ELF-1 (cell line): ENCODE results near the gene GRIN2A.

Source experiments
- DNase-seq: peaks from one replicate; pipeline ENCODE4 v3.0.0-alpha.2; 2016; ENCODE audit warnings: low read depth, low spot score

The GRIN2A gene

DNA sequence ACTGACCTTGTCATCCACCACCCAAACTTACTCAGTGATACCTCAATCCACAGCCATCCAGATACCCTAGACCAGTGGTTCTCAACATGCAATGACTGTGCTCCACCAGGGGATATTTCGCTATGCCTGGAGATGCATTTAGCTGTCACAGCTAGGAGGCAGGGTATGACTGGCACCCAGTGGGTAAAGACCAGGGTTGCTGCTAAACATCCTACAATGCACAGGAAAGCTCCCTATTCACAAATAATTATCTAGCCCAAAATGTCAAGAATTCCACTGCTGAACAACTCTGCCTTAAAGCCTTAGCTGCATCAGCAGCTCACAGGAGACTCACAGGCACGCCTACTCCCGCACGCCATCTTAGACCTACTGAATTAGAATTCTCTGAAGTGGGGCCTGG, 212.6 kb downstream of the GRIN2A start:
- no peak for DNase-seq

DNA sequence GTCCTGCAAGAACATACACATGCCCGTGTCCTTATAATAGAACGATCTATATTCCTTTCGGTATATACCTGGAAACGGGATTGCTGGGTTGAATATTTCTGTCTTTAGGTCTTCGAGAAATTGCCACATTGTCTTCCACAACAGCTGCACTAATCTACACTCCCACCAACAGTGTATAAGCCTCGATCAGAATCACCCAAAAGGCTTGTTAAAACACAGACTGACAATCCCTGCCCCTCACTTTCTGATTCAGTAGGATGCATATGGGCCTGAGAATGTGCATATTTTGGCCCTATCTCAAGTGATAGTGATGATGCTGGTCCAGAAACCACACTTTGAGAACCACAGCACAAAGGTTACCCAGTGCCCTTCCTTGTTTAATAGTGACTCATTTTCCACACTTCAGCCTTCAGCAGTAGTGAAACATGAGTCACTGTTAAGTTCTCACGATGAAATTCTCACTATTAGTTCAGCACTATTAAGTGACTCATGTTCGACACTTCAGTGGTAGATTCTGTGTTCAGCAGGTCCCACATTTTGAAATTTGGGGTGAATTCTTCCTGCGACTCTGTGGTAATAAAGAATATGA, 215.6 kb downstream of the GRIN2A start:
- no peak for DNase-seq

DNA sequence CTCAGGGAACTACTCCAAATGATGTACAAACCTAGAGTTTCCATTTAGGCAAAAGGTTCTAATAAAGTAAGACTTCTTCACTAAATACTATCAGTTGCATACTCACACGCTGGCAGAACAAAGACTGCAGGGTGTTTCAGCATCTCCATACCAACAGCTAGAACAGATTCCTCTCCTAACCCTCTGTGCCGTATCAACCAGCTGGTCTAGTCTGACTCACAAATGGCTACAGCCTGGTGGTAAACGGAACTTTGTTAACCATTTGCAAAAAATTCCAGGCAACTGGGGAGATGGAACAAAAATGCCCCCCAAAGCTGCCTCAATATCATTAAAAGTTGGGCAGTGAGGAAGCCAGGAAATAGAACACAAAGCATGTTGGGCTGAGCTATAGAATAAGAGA, 217.1 kb downstream of the GRIN2A start:
- DNase-seq, result no peak

DNA sequence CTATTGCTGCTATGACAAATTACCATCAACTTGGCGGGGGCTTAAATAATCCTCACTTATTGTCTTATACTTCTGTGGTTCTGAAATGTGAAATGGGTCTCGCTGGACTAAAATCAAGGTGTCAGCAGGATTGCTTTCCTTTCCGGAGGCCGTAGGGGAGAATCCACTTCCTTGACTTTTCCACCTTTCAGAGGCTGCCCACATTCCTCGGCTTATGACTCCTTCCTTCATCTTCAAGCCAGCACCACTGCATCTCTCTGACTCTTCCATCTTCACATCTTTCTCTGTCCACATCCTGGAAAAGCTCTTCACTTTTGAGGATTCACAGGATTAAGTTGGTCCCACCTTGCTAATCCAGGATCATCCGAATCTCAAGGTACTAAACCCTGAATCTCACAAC, 217.8 kb downstream of the GRIN2A start:
- no peak for DNase-seq

DNA sequence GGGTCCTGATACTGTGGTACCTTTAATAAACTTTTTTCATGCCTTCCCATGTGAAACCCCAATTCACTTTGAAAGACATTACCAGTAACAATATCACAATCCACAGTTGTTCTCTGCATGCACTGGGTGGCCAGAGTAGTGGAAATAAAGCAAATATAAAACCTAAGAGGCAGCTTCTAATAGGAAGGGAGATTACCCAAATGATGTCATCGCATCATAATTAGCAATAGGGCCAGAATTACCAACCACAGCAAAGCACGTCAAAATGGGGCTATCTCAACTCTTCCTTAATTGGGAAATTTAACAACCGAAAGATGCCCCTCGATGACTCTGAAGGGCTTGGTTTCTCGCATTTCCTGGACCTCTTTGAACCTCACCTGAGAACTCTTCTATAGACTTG, 224.8 kb downstream of the GRIN2A start:
- no peak for DNase-seq

DNA sequence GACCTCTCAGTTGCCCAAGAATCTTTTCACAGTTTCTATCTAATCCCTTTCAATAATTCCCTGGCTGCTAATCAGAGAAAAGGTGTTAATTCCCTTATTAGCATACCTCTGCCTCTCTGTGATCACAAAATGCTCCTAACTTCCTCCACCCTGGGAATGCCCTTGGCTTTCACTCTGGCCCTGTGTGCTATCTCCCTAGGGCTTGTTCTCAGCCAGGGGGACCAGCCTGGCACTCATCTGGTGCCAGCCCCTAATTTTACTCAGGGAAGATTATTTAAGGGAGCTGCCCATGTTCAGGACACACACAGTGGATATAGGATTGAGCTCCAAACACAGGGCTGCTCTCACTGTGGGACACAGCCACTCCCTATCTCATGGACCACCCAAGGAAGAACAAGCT, 225.2 kb downstream of the GRIN2A start:
- DNase-seq, result no peak

DNA sequence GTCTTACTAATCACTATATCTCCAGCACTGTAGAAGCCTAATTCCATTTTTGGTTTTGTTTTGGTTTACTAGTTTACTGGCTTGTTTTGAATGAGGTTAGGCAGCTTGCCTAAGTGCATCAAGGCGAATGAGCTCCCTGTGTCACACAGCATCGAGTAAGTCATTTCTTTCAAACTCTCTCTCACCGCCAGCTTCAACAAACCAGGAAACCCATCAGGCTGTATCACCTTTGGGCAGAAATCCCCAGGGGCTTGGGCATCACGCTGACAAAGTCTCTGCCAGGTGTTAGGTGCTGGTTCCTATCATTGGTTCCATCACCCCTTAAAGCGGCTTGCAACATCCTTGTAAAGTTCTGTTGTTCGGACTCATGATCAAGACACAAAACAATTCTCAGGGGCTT, 226.6 kb downstream of the GRIN2A start:
- DNase-seq, result no peak

DNA sequence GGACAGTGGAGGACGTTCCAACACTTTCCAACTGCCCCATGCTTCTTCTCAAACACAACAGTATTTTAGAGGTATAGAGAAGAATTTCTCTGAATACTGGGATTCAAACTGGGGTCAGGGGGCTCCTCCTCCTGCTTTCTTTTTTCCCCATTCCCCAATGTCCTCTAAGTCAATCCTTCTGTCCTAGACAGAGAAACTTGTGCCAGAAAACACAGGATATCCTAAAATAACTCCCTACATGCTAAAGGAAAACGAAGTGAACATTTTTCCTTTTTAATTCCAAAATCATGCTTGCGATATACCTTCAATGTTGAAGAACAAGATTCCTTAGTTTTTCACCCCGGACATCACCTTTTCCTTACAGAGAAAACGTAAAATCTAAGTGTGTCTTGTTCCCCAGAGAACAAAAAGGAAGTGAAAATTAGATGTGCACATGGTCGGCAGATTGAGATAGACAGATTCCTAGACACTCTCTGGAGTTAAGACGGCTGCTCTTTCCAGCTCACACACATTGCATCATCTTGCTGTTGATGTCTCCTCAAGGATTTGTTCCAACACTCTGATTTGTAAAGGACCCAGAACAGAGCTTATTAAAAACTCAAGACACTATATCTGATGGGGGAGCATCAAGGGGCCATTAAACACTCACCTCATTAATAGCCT, 228.2 kb downstream of the GRIN2A start:
- no peak for DNase-seq

DNA sequence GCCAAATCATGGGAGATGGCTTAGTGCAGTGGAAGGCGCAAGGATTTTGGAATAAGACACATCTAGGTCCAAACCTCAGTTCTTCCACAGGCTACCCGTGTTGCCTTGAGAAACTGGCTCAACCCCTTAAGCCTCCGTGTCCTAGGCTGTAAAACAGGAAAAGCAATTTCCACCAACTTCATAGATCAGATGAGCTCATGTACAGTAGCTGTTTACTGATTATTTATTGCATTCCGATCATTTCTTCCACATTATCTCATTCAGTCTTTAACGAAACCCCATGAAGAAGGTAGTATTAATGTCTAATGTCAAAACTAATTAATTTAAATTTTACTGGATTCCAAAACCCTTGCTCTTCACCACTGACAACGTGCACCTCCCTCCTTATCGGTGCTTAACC, 231.6 kb downstream of the GRIN2A start:
- DNase-seq, result no peak

DNA sequence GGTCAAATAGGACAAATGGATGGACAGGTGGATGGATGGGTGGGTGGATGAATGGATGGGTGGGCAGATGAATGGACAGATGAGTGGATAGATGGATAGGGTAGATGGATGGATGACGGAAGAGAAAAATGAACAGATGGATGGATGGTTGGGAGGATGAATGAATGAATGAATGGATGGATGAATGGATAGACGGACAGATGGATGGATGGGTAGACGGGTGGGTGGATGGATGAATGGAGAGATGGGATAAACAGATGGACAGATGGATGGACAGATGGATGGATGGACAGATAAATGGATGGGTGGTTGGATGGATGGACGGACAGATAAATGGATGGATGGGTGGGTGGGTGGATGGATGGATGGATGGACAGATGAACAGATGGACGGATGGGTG, 232.8 kb downstream of the GRIN2A start:
- DNase-seq, result no peak

DNA sequence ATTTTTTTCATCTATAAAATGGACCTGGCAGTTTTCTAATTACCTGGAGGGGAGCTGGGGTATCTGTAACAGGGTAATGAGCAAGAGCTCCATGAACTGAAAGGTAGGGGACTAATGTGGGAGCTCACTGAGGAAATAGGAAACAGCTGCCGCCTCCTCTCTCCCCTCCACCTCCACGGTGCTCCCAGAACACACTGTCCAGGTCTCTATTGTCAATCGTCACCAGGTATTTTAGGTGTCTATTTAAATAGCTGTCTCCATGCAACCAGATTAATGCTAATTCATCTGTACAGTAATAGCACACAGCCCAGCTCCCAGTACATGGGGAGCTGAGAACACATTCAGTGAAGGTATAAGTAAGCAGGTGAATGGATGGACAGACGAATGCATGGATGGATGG, 233.3 kb downstream of the GRIN2A start:
- DNase-seq, result no peak

DNA sequence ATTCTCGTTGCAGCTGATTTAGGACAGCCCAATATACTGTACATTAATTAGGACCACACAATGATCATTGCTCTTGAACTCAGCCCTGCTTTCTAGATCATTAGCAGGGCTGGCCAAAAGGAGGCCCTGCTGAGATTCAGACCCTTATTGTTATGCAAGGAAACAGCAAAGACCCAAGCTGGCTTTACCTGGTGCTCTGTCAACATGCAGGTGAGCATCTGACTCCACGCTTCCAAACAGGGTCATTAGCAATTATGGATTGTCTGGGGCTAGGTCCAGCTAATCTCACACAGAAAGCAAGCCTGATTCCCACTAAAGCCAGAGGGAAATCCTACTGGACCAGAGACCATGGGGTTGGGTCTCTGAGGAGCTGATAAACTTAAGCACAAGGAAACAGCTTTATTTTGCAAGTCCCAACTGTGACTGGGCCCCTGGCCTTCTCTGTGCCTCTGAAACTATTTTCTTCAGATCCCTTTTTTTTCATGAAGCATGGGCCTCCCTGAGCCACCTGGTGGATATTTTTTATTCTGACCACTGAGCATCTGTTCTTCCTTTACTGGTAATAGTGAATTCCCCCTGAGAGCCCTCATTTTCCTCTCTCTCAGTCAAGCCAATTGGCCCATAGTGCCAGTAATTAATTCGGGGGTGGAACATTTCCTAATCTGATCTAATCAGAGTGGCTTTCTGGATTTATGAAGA, 236.1 kb downstream of the GRIN2A start:
- DNase-seq, result no peak

DNA sequence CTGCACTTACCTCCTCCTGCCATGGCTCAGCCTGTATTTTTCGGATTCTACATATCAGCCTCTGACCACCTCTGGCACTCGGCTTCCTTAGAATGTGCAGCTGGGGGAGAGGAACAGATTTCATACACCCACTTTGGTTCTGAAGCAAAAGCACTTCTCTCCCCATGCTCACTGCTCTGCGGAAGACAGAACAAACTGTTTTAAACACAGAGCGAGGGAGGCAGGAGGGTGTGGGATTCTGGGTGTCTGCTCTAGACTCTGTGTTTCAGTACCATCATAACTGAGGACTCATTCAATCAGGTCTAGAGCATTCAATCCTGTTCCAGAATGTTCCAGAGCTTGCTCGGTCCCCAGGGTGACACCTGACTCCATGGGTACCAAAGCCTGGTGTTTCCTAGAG, 239.1 kb downstream of the GRIN2A start:
- DNase-seq, result no peak

DNA sequence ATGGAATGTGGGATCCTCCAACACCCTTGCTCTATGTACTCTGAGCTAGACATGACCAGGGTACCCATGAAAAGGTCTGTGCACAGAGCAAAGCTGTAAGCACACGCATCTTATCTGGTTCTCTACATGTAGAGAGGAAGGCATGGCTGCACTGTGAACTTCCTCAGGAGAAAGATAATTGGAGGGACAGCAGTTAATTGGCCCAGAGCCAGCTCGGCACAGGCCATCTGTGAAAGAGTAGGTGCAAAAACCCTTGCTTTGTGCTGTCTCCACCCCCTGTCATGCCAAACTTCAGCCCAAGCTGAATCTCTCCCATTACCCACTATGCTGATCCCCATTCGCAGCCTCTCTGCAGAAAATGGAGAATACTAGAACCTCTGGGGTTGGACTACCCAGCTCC, 241.0 kb downstream of the GRIN2A start:
- no peak for DNase-seq

DNA sequence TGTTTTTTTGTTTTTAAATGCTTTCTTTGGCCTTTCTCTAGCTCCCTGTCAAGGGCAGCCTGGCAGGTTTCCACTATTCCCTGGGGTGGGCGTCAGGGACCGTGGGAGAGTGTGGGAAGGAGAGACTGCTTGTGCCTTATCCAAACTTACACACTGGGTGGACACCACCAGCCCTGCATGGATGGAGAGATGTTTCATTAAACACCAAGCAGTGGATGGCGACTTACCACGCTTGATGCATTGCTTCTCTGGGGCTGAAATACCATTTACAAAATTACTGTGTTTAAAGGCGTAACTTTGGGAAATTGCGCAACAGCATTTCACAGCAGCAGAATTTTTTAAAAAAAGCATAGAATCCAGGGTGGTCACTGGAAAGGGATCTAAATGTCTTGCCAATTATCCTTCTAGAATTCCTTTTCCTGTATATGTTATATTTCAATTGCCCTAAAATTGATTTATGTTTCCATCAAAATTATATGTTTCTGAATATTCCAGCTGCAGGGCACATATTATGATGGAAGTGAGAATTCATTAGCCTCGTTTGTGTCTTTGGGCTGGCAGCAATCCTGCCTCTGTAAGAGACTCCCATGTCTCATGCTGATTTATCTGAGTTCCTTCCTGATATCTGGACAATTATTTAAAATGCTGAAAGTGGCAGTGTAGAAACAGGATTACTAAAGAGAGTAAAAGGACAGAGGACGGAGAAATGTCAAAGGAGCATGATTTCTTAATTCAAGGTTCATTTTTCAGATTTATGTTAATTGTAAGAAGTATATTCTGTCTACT, 247.3 kb downstream of the GRIN2A start:
- DNase-seq, result no peak

DNA sequence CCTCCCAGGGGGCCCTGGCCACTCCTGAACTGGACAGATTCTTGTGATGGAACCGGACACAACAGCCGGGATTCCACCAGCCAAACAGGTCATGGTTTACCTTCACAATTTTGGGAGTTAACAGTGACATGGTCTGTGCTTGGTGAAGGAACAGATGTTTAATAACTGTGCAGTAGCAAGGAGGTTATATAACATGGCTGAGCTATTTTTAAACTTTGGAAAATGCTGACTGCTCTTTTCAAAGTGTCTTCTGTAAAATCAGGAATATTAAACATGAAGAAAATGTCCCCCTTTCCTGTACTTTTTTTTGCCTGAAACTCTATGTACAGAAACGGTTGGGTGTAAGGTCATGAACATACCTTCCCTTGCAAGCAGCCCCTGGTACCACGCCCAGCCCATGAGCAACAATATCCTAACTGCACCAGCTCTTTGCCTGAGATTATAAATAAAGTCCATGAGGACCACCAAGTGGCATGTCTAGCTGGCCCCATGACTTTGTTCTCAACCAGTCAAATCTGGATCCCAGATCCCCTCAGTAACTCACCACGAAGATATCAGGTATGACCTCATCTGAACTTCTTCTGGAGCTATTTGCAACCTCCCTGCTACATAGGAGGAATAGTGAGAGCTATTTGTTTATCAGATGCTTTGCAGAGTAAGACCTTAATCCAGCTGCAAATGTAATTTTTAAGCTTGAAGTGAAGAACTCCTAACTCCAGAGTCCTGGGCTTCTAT, 249.1 kb downstream of the GRIN2A start:
- DNase-seq, result no peak

DNA sequence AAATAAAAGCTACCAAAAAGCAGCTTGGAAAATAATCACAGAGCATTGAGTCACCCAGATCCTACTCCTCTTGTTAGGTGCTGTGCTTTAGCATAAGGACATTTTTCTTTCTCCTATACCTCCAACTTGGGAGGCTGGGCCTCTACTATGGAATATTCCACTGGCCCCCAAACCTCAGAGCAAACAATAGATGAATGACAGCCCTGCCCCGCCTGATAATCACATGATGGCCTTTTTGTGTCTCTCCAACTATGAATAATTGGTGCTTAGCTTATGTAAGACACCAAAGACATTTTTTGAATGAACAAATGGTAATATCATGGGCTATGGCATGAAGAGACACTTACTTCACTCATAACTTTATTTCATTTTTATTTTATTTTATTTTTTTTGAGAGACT, 250.2 kb downstream of the GRIN2A start:
- DNase-seq, result no peak

DNA sequence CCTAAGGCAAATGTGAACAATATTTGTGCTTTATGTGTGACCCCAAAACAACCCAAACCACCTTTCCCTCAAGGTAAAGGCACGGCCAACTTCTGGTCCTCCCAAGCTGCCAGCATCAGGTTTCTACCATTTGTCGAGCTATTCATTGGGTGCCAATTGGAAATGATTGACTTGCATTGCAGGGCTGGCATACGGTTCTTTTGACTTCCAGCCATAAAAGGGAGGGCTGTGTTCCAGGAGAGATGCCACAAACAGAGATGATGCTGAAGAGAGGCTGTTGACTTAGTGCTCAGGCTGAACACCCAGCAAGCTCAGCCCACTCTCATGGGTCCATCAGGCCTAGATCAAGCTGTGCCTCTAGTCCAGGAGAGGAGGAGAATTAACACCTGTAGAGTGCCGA, 252.4 kb downstream of the GRIN2A start:
- no peak for DNase-seq

DNA sequence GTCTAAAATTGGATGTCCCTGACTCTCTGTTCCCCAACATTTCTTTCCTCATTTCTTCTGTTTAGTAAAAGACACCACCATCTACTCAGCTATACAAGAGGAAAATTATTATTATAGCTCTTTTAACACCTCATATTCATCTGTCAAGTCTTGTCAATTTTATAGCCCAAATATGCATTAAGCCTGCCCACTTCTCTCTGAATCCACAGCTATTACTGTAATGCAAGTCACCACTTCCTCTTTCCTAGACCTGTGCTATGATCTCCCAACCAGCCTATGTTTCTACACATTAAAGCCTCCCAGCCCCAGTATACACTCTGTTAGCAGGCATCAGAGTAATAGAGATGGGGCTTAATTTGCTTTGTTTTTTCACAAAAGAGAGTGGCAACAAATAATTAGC, 252.9 kb downstream of the GRIN2A start:
- no peak for DNase-seq

DNA sequence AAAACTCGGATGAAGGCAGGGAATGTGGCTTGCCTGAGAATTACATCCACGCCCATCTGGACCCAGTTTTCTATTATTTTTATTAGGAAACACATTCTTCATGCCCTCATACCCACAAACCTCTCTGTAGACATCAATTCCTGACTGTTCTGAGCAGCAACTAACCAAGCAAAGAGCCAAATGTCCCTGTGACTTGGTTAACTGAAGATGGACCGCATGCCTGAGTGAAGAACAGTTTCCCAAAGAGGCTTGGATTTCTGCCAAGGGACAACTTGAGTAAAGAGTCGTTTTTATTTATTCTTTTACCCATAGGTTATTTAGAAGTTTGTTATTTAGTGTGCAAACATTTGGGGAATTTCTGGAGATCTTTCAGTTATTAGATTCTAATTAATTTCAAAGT, 259.8 kb downstream of the GRIN2A start:
- no peak for DNase-seq

DNA sequence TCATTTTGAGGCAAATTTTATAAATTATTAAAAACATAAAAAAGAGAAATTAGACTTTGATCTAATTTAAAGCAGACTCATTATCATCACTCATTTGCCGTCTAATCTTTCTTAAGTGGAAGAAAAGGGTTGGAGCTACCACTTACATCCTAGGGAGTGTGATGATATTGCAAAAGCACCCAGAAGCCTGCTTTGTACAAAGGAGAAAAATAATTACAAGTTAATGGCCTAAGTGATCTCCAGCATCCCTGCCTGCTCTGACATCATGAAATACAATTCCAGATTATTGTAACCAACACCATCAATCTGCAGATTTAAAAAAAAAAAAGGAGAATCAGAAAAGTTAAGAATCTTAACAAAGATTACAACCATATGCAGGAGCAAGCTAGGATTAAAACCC, 260.2 kb downstream of the GRIN2A start:
- DNase-seq, result no peak

DNA sequence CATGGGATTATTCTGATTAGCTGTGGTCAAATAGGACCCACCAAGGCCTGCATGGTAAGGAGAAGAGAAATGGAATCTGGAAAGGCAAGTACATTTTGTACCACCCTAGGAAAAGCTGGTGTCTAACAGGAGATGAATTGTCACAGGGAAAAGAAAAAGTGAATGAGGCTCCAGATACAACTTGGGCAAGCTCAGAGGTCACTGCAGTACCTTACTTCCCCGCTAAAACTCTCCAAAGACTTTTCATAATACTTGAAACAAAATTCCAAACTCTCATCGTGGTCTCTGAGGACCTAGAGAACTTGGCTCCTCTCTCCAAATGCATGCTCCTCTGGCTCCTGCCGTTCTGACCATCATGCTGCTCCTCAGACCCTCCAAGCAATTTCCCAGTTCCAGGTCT, 262.8 kb downstream of the GRIN2A start:
- no peak for DNase-seq
